Stomach (tissue), 9 donors: ENCODE data around the gene NARF. TPM values are rescaled to one million over a fixed set of nuclear protein-coding genes. Genes with fewer than 3 reads are reported as not detected.

Experiments
- DNase-seq, 2 donors: peaks; one replicate each; pipeline versions ENCODE4 v3.0.0 to v3.0.0-alpha.2; 2013 to 2019
- H3K27ac ChIP-seq, 5 donors: fragments of 200-600 bp in 4 of 5; sonication (generic) in 4 of 5; one replicate each; pipeline ENCODE4 v1.5.1; 2013 to 2019; ENCODE audit warnings: mild to moderate bottlenecking in 1 of 5, moderate library complexity in 1 of 5
- H3K27me3 ChIP-seq, 3 donors: fragments of 200-600 bp; sonication (generic); one replicate each; pipeline ENCODE4 v1.5.1; 2017 to 2019; ENCODE audit warnings: mixed run types in 1 of 3
- H3K36me3 ChIP-seq, 4 donors: fragments of 200-600 bp; sonication (generic); 1 replicate in 3 of 4; 2 replicates in 1 of 4; pipeline ENCODE4 v1.5.1; 2016 to 2019
- H3K4me1 ChIP-seq, 4 donors: fragments of 200-600 bp; sonication (generic); one replicate each; pipeline ENCODE4 v1.5.1; 2016 to 2019
- H3K4me3 ChIP-seq, 4 donors: fragments of 200-600 bp; sonication (generic) in 3 of 4; one replicate each; pipeline ENCODE4 v1.5.1; 2016 to 2019; ENCODE audit warnings: mild to moderate bottlenecking in 1 of 4
- H3K9me3 ChIP-seq, 4 donors: fragments of 200-600 bp; sonication (generic); one replicate each; pipeline ENCODE4 v1.5.1; 2016 to 2019
- EP300 ChIP-seq: sonication (generic); formaldehyde crosslinking; IDR thresholded peaks from one replicate; pipeline ENCODE4 v1.6.1; 2017; ENCODE audit warnings: antibody characterized with exemption
- POLR2A ChIP-seq, 4 donors: fragments of 450-650 bp; IDR thresholded peaks; one replicate each; pipeline ENCODE4 v1.6.1; 2016; ENCODE audit warnings: antibody characterized with exemption in 4 of 4, control low read depth in 2 of 4, mild to moderate bottlenecking in 1 of 4, moderate library complexity in 1 of 4
- POLR2AphosphoS5 ChIP-seq, 3 donors: sonication (generic); formaldehyde crosslinking; IDR thresholded peaks; one replicate each; pipeline ENCODE4 v1.6.1; 2016; ENCODE audit warnings: antibody characterized with exemption in 3 of 3
- WGBS, 5 donors: extraction: QIAGEN DNeasy Blood & Tissue Kit in 3 of 5; methylation state at CpG; one replicate each; pipeline versions ENCODE4 v1.1.5 to v1.1.7; 2013 to 2018; 5-methylcytosine and 5-hydroxymethylcytosine counted together
- intact Hi-C: fragments of 100-400 bp; cut with DNase I; formaldehyde crosslinking; loops from one replicate; pipeline ENCODE4 v1.15.1; 2023; ENCODE audit warnings: low total_unique reads
- polyA plus RNA-seq, 3 donors: library from polyadenylated mRNA; stranded (reverse); fragments of 200-250 nt; gene quantifications; one replicate each; pipeline ENCODE4 v1.2.3, GENCODE V29; 2013
- total RNA-seq, 5 donors: library from RNA; depleted of rRNA; stranded (reverse); fragments of >200 nt; gene quantifications; one replicate each; pipeline versions ENCODE4 v1.1.0 to v1.2.3, GENCODE V29; 2014 to 2016
- TF ChIP-seq, protein P1 (sequence below), 7 experiments: fragments of 450-650 bp in 4 of 7; fragments of 200-600 bp in 3 of 7; sonication (generic) in 3 of 7; IDR thresholded peaks; one replicate each; pipeline ENCODE4 v1.5.1; 2016 to 2019; ENCODE audit warnings: antibody characterized with exemption in 7 of 7, control low read depth in 2 of 7, mild to moderate bottlenecking in 1 of 7
- donor health status: healthy with polysubstance abuse.
- donor health status: Bipolar disorder and iron deficiency.
- donor health status: healthy.

NARF gene
- total and polyA plus RNA-seq, 8 donors: 29.4 to 83.9 (median 57.4) TPM

DNA sequence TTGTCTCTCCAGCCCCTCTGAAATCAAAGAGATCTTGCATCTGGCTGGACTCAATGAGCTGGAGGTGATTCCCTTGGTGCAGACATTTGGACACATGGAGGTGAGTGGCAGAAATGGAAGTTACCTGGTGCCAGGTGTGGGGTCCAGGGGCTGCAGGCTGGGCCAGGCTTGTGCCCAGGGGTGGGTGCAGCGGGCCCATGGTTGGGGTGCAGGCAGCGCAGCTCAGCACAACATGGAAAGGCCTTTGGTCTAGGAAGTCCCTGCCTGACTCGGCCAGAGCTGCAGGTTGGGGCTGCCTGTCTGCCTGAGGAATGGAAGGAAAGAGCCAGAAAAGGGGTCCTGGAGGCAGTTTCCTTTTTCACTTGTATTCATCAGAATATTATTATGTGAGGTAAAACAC is 30.0 kb upstream of the NARF start:
- H3K4me3 ChIP-seq: no peak overlapping the region
- H3K36me3 ChIP-seq: peaks cover 0 to 35% (median 16%) of the 10 kb centered on the region in 4 donors
- DNase-seq: no peak
- intact Hi-C loops: no loop called here
- WGBS, 5 donors: 95 to 100% (median 99%) methylated on average over 3 of the region's 3 CpGs
- H3K9me3 ChIP-seq: no peaks in the 10 kb centered on the region
- H3K27me3 ChIP-seq: no peaks in the 10 kb centered on the region
- TF ChIP-seq, protein P1, sequence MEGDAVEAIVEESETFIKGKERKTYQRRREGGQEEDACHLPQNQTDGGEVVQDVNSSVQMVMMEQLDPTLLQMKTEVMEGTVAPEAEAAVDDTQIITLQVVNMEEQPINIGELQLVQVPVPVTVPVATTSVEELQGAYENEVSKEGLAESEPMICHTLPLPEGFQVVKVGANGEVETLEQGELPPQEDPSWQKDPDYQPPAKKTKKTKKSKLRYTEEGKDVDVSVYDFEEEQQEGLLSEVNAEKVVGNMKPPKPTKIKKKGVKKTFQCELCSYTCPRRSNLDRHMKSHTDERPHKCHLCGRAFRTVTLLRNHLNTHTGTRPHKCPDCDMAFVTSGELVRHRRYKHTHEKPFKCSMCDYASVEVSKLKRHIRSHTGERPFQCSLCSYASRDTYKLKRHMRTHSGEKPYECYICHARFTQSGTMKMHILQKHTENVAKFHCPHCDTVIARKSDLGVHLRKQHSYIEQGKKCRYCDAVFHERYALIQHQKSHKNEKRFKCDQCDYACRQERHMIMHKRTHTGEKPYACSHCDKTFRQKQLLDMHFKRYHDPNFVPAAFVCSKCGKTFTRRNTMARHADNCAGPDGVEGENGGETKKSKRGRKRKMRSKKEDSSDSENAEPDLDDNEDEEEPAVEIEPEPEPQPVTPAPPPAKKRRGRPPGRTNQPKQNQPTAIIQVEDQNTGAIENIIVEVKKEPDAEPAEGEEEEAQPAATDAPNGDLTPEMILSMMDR (IDR thresholded peaks at IDR 0.05): no peak
- no peak for TF ChIP-seq EP300
- TF ChIP-seq POLR2AphosphoS5 (IDR thresholded peaks at IDR 0.05): no peak
- no peak for TF ChIP-seq POLR2A (IDR thresholded peaks at IDR 0.05)
- no peak overlapping the region for H3K27ac ChIP-seq
- H3K4me1 ChIP-seq: no peaks in the 10 kb centered on the region

DNA sequence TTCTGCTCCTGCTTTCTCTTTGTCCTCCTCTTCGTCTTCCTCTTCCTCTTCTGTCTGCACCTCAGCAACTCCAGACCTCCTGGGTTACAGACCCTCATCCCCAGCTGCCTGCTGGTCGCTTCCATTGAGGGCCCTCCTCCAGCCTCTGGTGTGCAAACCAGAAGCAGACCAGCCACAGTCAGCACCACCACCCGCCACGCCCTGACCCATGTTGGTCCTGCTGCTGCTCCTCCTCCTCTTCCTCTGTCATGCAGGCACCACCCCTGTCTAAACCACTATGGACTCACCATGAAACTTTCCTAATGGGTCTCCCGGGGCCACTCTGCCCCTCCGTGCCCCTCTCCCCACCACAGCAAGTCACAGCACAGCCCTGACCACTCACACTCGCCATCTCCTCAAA is 28.7 kb upstream of the NARF start:
- TF ChIP-seq EP300 (no peak), POLR2AphosphoS5 (IDR thresholded peaks at IDR 0.05) (no peak), POLR2A (IDR thresholded peaks at IDR 0.05) (no peak)
- TF ChIP-seq, protein P1 (IDR thresholded peaks at IDR 0.05): no peak
- no peak for DNase-seq
- Histone ChIP-seq H3K36me3 (peaks cover 0 to 41% (median 24%) of the 10 kb centered on the region in 4 donors), H3K4me1 (peaks cover 0 to 4% (median 0%) of the 10 kb centered on the region in 4 donors), H3K27ac (no peak overlapping the region), H3K27me3 (no peaks in the 10 kb centered on the region), H3K9me3 (no peaks in the 10 kb centered on the region), H3K4me3 (no peak overlapping the region)
- 74 to 88% (median 85%) methylated on average over 7 of the region's 7 CpGs for WGBS, 5 donors
- intact Hi-C loops: no loop called here

DNA sequence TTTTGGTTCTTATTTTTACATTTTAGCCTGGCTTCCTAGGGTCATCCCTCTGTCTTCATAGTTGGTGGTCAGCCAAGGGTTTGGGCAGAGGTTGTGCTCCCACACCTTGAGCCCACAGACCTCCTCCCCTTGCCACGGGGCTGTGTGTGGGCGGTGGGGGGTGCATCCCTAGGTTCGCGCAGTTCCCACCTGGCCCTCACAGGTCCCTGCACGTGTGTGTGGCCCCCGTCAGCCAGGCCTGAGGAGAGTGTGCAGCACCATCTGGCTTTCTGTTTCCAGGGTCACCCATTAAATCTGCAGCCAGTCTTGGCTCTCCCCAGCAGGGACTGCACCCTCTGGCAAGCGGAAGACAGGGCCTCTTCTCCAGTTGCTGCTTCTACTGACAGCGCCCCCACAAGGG is 26.5 kb upstream of the NARF start:
- peak in 1 of 2 donors; percentile 2 for DNase-seq

DNA sequence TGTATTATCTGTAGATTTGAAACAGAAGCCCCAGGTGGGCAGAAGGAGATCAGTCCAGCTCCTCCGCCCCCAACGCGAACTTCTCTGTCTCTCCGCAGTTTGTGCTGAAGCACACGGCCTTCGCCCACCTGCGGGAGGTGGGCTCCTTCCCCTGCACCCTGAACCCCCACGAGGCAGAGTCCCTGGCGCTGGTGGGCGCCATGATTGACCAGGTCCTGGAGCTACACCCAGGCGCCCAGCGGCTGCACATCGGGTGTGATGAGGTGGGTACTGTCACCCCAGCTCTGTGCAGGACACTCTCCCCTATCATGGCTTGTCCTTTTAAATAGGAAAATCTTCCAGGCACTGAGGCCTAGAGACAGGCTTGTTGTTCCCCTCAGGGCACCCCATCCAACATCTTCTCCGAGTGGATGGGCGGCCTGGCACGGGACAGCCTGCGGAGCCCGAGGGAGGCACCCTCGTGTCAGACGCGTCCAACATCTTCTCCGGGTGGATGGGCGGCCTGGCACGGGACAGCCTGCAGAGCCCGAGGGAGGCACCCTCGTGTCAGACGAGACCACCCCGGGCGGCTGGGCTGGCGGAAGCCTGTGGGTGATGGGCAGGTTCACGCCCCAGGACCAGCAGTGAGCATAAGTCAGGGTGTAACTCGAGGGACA is 24.9 kb upstream of the NARF start:
- H3K4me3 ChIP-seq: no peak overlapping the region
- DNase-seq: peak in 1 of 2 donors; percentile 3
- H3K36me3 ChIP-seq: peaks cover 4 to 72% (median 52%) of the 10 kb centered on the region in 4 donors
- intact Hi-C loops: no loop called here
- H3K4me1 ChIP-seq: peaks cover 0 to 4% (median 0%) of the 10 kb centered on the region in 4 donors
- no peaks in the 10 kb centered on the region for H3K9me3 ChIP-seq
- no peaks in the 10 kb centered on the region for H3K27me3 ChIP-seq
- H3K27ac ChIP-seq: no peak overlapping the region
- TF ChIP-seq EP300 (no peak), POLR2A (IDR thresholded peaks at IDR 0.05) (no peak), POLR2AphosphoS5 (IDR thresholded peaks at IDR 0.05) (no peak)
- TF ChIP-seq, protein P1 (IDR thresholded peaks at IDR 0.05): no peak
- WGBS, 5 donors: 88 to 94% (median 89%) methylated on average over 25 to 32 of the region's 32 CpGs

More for the DNA sequence above, 26.5 kb upstream of the NARF start:
- intact Hi-C loops: no loop called here
- H3K4me3 ChIP-seq: no peak overlapping the region
- H3K27ac ChIP-seq: no peak overlapping the region
- TF ChIP-seq, protein P1 (IDR thresholded peaks at IDR 0.05): no peak
- TF ChIP-seq POLR2AphosphoS5 (IDR thresholded peaks at IDR 0.05) (no peak), EP300 (no peak), POLR2A (IDR thresholded peaks at IDR 0.05) (no peak)
- no peaks in the 10 kb centered on the region for H3K9me3 ChIP-seq
- WGBS, 5 donors: 74 to 86% (median 83%) methylated on average over 6 to 8 of the region's 8 CpGs
- peaks cover 0 to 4% (median 0%) of the 10 kb centered on the region in 4 donors for H3K4me1 ChIP-seq
- peaks cover under 1 to 63% (median 44%) of the 10 kb centered on the region in 4 donors for H3K36me3 ChIP-seq
- no peaks in the 10 kb centered on the region for H3K27me3 ChIP-seq
